GM21825 (cell line): ENCODE results near the gene PHF10.
"Not testable (repeated sequence)": the region's sequence is repeated elsewhere in the genome, so short reads cannot be mapped to it uniquely, and the experiment has no call there.

Source experiments
- ATAC-seq: cut with Tn5 transposase; IDR thresholded peaks from one replicate; pipeline ENCODE4 v1.9.1; 2021; ENCODE audit warnings: mild to moderate bottlenecking, moderate library complexity; ENCODE audit not compliant: unreplicated experiment

The PHF10 gene

DNA sequence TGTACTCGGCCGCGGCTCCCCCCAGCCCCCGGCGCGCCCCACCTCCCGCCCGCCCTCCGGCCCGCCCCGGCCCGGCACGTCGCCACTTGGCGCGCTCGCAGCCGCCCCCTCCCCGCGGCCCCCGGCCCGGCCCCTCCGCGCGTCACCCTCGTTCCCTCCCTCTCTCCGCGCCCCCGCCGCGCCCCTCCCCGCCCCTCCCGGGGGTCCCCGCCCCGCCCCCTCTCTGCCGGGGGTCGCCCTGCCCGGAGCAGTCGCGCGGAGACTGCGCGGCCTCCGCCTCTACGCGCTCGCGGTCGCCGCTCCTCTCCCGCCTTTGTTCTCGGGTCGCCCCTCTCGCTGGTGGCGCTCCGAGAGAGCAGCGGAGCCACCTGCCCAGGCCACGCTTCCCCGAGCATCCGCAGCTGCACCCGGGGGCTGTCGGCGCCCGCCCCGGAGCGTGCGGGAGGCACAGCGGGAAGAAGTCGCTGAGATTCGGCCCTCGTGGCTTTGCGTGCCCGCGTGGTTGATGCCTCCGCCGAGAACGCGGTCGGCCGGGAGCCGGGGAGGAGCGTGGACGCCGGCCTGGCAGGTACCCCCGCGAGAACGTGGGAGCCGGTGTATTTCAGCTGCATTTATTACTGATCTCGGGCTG lies at the start of gene PHF10:
PHF10 (minus strand) TSS at position 7 of the 631 bp plus-strand sequence. CDS start 569 bp downstream, outside the sequence.
- peak; percentile 37 for ATAC-seq

DNA sequence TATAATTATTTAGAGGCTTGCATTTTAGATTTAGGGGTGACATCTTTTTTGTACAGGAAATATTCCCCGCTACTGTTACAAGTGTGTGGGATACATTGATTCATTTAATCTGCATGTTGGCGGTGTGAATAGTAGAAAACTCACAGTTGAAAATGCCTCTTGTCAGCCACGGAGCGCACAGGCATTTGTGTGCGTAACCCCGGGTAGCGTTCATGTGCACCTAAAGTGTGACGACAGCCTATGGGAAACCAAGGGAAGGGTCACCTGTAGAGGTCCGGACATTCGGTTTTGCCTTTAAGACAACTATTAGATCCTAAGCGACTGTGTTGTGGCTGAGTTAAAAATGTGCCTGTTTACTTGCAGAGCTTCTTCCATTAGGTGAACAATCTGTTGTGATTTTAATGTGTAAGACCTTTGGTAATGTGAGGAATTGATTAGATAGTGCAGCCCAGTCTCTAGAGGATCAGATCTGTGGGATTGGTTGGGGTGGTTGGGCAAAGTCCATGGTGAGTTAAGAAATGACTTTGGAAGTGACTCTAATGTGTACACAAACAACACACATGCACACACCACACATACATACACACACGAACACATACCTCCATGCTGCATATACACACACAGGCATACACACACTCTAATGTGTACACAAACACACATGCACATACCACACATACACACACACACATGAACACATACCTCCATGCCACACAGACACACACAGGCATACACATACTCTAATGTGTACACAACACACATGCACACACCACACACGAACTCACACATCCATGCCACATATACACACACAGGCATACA lies 42.8 kb upstream of the PHF10 start:
- ATAC-seq = no peak

DNA sequence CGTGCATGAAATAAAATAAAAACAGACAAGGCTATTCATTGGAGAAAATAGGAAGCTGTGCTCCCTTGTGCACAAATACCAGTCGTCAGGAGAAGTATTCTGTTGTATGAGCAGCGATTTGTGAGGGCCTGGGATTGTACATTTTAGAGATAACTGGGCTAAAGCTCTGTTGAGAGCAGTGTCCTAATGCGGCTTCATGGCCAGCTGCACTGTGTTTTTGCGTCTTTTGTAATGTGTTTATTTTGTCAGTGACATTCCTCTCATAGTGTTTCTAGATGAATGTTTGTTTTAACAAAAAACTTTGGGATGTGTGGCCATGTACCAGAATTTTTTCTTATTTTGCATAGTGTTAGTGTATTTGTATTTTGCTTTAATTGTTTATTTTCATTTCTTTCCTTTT lies 41.9 kb upstream of the PHF10 start:
- no peak for ATAC-seq

DNA sequence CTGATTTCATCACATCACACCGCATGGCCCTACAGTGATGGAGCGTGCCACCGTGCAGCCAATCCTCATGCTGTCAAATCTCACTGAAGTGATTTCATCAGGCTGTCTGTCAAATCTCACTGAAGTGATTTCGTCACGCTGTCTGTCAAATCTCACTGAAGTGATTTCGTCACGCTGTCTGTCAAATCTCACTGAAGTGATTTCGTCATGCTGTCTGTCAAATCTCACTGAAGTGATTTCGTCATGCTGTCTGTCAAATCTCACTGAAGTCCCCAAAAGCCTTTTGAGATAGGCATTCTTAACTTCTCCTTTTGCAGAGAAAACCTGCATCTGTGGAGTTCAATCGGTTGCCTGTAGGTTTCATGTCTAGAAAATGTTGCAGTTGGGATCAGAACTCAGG lies 41.5 kb upstream of the PHF10 start:
- not testable (repeated sequence) for ATAC-seq

DNA sequence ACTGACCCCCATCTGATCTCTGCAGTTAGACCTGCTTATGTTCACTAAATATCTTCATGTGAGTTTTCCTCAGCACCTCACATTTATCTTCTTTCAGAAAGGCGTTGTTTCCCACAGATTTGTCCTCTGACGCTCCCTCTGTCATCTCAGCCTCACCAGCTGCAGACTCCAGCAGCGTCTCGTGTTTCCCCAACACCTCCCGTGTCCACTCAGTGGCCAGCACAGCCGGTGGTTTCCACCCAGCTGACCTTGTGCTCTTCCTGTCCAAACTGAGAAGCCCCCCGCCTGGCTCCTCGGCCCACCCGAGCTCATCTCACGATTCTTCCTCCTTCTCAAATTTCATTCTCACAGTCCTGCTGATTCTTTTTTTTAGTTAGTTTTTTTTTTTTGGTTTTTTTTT lies 39.6 kb upstream of the PHF10 start:
- no peak for ATAC-seq

DNA sequence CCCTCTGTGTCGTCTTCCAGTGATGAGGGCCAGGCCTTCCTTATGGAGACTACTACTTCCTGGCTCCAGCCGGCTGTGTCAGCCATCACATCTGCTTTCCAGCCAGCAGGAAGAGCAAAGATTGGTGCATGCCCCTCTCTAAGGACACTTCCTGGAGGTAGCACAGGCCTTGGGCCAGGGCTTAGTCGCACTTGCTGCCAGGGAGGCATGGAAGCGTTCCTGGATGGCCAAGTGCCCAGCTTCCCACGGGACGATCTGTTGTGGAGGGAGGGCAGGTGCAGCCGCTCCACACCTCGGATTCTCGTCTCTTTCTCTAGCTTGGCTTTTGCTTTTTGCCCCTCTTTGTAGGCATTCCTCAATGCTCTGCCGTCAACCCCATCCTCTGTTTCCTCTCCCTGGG lies 39.0 kb upstream of the PHF10 start:
- ATAC-seq = no peak

DNA sequence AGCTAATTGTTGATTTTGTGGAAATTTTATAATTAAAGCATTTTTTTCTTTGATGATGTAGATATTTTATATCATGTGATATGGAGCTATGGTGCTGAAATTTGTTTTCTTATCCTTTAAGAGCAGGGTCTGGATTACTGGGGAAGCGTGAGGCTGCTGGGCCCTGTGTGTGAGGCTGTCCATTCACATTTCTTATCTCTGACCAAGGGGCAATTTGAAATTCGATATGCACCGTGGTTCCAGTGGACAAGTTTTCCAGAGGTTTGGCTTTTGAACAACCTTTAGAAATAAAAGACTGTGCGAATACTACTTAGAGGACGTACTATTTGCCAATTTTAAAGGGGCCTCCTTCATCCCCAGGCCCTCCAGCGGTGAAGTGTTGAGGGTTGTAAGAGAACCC lies 30.9 kb upstream of the PHF10 start:
- ATAC-seq = no peak

DNA sequence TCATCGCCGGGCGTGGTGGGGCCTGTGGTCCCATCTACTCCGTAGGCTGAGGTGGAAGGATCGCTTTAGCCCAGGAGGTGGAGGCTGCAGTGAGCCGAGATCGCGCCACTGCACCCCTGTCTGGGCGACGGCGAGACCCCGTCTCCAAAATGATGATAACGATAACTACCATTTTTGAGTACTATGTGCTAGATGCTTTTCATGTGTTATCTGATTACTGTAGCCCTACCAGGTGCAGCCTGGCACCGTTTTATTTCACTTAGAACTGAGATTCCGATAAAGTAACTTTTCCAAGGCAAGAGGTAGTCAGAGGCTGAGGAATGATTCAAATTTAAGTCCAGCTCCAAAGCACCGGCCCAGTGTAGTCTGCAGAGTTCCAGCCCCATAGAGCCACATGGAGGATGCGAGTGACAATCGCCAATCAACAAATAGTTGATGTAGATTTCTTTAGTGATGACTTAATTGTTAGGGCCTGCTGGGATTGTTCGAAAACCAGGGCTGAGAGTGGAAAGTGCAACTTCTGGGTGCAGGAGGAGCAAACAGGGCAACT lies 27.8 kb upstream of the PHF10 start:
- no peak for ATAC-seq

DNA sequence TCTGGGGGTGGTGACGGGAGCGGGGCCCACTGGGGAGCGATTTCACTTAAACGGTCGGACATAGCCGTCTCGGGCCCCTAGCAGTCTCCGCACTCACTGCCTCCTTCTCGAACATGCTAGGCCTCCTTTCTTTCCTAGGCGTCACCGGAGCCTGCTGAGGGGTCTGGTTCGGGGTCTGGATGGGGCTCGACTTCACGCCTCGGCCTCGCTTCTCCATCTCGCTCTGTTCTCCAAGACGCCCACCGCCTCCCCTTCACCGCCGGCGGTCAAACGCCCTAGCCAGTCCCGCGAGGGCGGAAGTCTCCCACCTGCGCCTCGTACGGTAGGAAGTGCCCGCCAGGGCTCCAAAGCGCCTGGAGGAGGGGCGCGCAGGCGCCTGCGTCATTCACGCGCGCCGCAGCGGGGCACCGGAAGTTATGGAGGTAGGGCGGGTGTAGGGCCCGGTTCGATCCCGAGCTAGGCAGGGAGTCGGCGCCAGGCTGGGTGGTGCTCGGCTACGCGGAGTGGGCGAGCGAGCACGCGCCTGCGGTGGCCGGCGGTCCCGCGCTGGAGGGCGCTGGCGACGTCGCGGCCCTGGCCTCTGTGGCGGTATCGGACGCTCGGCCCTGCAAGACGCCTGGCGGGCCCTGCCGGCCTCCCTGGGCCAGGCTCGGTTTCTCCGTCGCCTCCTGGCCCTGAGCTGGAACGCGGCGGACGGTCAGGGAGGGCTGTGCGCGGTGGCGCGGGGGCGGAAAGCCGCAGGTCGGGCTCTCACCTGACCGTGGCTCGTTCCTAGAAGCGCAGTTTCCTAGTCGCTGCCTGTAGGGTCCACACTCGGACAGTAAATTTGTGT lies 27.2 kb upstream of the PHF10 start, which contains the start of the genes DYNLT2 and ERMARD:
DYNLT2 (minus strand) TSS at position 331 of the 832 bp plus-strand sequence; CDS start at position 217, 114 bp downstream.
ERMARD (plus strand) TSS at position 381 of the 832 bp plus-strand sequence; CDS start at position 417, 36 bp downstream.
- peak; percentile 96 for ATAC-seq

DNA sequence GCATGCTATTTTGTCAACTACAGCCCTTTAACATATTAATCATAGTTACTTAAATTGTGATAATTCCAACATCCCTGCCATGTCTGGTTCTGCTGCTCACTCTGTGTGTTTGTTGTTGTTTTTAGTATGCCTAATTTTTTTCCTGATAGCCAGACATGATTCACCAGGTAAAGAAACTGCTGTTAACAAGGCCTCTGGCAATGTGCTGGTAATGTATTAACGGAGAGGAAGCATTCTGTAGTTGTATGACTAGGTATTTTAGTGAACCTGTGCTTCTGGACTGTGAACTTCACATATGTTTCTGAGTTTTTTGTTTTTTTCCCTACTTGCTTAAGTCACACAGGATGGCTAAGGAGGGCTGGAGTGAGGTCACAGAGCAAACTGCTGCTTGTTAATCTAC lies 22.3 kb upstream of the PHF10 start:
- no peak for ATAC-seq

DNA sequence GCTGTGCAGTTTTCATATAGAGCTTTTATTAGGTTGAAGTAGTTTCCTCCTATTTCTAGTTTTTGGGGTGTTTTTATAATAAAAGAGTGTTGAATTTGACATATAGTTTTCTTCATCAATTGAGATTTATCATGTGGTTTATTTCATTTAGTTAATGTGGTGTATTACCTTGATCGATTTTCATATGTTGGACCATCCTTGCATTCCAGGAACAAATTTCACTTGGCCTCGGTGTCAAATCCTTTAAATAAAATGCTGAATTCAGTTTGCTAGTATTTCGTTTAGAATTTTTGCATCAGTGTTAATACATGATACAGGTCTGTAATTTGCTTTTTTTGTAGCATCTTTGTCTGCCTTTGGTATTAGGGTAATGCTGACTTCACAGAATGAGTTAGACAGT lies 21.1 kb upstream of the PHF10 start:
- no peak for ATAC-seq

DNA sequence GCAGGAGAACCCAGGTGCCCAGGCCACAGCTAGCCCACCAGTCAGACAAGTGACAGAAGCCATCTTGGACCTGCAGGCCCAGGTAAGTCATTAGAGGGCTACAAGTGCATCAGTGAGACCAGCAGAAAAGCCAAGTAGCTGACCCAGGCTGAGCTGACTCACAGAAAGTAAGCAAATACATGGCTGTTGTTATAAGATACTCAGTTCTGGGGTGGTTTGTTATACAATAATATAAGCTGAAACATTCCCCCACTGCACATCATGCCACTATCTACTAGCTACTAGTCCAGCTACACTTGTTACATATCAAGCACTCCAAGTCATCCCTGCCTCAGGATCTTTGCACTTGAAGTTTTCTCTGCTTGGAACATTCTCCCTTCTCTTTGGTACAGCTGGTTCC lies 17.0 kb upstream of the PHF10 start:
- ATAC-seq = no peak

DNA sequence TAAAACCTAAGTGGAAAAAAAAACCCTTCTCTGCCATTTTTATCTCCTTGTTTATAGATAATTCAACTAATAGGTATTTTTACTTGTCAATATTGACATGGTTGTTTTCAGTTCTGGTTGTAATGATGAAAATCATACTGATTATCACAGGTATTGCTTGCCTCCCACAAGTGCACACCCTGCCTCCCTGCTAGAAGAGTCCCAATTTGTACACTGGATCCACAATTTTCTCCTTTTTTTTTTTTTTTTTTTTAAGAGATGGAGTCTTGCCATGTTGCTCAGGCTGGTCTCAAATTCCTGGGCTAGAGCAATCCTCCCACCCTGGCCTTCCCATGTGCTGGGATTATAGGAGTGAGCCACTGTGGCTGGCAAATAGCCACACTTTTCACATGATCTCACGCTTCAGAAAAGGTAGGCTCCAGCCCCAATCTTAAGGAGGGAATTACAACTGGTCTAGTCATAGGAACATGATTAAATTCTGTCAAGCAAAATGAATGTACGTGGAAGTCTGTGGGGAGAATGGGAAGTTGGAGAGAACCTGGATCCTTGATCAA lies 14.8 kb upstream of the PHF10 start:
- ATAC-seq = no peak

DNA sequence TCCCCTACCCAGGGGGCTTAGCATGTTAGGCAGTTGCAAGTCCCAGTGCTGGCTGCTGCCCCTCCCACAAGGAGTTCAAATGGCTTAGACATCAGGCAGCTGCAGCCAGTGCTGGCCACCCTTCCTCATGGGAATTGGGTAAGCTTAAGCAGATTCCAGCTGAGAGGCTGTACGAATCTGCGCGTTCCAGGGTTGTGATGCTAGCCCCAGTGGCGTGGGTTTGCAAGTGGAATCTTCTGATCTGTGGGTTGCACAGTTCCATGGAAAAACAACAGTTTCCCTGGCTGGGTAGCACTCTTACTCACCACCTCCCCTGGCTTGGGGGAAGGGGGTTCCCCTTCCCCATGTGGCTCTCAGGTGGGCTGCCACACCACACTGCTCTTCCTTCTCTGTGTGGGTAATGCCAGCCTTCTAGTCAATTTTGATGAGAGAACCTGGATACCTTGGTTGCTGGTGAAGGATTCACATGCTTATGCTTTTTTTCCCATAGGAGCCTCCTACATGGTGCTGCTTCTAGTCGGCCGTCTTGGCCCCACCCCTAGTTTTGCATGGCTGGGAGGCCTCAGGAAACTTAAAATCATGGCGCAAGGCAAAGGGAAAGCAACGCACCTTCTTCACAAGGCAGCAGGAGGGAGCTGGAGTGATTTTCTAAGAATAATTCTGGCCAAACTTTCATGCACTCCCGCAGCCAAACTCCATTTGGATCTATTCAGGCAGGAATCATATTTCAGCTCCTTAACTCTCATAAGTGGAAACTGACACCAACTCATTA lies 14.1 kb upstream of the PHF10 start:
- ATAC-seq = no peak

DNA sequence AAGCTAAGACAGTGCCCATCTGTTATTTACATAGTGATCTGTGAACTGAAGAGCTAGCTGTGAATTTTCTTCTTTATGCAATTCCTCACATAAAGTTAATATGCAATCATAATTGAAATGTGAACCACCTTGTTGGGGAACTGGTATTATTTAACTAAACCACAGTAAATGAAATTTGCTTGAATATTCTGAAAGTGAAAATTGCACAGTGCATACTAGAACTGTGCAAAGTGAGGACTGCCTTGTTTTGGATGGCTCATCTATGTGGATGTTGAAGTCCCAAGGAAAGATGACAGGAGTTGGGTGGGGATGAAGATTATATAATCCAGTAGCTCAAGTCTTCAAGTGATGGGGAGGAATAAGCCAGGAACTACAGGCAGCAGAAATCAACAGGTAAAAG lies 5.7 kb upstream of the PHF10 start:
- no peak for ATAC-seq

DNA sequence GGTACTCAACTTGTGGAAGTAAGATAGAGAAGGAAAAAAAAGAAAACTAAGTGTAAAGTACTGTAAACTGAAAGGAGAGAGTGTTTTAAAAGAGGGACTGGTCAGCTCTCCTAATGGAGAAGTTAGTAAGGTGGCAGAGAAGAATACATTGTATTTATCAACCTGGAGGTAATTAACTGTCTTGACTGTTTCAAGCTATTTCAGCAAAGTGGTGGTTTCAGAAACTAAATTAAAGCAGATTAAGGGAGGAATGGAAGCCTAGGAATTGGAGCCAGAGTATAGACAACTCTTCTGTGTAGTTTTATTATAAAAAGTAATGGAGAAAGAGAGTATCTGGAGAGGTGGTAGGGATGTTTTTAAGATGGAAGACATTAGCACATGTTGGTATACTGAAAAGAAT lies 2.7 kb upstream of the PHF10 start:
- no peak for ATAC-seq

DNA sequence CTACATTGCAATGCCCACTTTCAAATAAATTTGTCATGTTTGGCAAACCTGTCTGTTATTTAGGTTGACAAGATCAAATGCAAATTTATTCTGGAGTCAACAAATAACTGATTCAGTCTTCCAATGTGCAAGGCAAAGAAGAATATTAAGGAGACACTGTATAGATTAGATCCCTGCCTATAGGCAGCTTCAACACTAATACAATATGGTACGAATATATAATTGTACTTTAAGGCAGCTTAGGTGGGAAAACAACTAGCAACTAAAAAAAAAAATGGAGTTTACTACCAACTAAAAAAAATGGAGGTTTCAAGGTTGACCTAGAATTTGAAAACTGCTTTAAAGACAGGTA lies 1.7 kb upstream of the PHF10 start:
- no peak for ATAC-seq

DNA sequence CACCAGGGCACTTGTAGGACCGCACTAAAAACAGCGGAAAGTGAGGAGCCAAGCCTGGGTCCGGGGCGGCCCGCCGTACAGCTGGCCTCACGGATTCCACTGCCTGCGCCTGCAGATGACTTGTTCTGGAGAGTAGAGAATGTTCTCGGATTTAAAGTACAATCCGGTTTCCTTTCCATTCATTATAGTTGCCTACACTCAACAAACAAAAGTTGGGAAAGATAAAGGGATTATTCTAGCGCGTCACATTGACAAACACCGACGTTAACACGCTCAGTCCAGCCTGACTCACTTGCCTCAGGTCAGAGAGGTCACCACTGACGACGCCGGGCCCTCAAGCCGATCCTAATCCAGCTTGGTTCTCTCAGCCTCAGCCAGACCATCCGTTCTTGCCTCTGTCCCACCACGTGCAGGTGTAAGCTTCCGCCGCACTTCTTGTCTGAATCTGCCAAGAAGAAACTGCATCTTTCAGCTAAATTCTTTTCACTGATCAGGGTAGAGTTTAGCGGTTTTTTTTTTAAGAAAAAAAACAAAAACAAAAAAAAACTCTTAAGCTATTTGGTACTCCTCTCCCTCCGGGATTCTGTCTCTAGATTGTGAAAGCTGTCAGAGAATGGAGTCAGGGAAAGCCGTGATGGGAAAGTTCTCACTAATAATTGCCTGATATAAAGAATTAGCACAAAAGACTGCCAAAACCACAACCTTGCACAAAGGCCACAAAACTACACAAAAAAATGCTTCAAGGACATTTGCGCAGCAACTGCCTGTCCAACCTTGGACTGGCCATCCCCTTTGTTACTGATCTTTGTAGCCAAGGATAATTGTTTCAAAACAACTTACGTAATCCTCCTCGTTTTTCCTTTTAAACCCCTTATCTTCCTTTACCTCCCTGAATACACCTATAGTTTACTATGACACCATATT lies 1.1 kb upstream of the PHF10 start:
- ATAC-seq = peak; percentile 20

DNA sequence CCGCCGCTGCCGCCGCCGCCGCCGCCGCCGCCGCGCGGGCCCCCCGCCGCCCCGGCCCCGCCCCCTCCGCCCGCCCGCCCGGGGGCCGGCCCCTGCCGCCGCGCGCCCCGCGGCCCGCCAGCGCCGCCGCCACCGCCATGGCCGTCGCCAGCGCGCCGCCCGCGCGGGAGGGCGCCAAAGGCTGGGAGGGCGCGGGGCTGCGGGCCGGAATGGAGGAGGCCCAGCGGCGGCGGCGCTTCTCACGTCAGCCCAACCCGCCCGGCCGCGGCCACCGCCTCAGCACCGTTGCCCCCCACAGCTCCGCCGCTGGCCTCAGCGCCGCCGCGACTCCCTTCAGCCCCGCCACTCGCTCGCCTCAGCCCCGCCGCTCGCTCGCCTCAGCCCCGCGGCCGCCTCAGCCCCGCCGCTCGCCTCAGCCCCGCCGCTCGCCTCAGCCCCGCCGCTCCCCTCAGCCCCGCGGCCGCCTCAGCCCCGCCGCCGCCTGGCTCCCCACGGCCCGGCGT lies 258 bp downstream of the PHF10 start:
- ATAC-seq = peak; percentile 34
